ENCODE measurements around the gene KRT26. TPM values are rescaled to one million over a fixed set of nuclear protein-coding genes. Genes with fewer than 3 reads are reported as not detected.

KRT26 gene
- polyA plus RNA-seq, 1 donor (not counting 4 experiments of a cell fraction or from before 2014, with no cell fraction given): not detected

- Histone ChIP-seq H3K4me3 (ENCODE audit: control insufficient read depth in 2 of 3, extremely low read depth in 1 of 3, insufficient read depth in 2 of 3, low read depth in 1 of 3, low read length in 3 of 3) (no peak overlapping the region), H3K4me2 (ENCODE audit: control insufficient read depth, extremely low read depth, insufficient read depth, low read depth, low read length) (no peak overlapping the region), H3K27me3 (ENCODE audit: control insufficient read depth, extremely low read depth, insufficient read depth, low read length) (no peaks in the 10 kb centered on the region), H3K9me1 (ENCODE audit: control insufficient read depth, extremely low read depth, insufficient read depth, low read length) (no peaks in the 10 kb centered on the region), H4K20me1 (ENCODE audit: control insufficient read depth, extremely low read depth, insufficient read depth, low read length) (no peaks in the 10 kb centered on the region), H3K4me1 (ENCODE audit: control insufficient read depth, extremely low read depth, insufficient read depth, low read length) (no peaks in the 10 kb centered on the region), H3K79me2 (ENCODE audit: control insufficient read depth, insufficient read depth, low read length) (no peaks in the 10 kb centered on the region), H2AFZ (ENCODE audit: control insufficient read depth, low read length) (no peak overlapping the region), H3K27ac (ENCODE audit: control insufficient read depth, insufficient read depth, low read length) (no peak overlapping the region), H3K36me3 (ENCODE audit: control insufficient read depth in 2 of 2, extremely low read depth in 1 of 2, insufficient read depth in 2 of 2, low read length in 2 of 2) (no peaks in the 10 kb centered on the region), H3K9ac (ENCODE audit: control insufficient read depth, extremely low read depth, insufficient read depth, low read length) (no peak overlapping the region), H3K9me3 (ENCODE audit: control insufficient read depth, low read depth, low read length) (peaks cover 2% of the 10 kb centered on the region)
- no peak for FAIRE-seq
- dilution Hi-C loops (cut with MboI; ENCODE audit: extremely low pct_ligation_motif_present, low sequenced_read_pairs): no loop called here
- no peak for TF ChIP-seq EZH2 (IDR thresholded peaks at IDR 0.05; ENCODE audit: low read length)
- TF ChIP-seq, protein P1, sequence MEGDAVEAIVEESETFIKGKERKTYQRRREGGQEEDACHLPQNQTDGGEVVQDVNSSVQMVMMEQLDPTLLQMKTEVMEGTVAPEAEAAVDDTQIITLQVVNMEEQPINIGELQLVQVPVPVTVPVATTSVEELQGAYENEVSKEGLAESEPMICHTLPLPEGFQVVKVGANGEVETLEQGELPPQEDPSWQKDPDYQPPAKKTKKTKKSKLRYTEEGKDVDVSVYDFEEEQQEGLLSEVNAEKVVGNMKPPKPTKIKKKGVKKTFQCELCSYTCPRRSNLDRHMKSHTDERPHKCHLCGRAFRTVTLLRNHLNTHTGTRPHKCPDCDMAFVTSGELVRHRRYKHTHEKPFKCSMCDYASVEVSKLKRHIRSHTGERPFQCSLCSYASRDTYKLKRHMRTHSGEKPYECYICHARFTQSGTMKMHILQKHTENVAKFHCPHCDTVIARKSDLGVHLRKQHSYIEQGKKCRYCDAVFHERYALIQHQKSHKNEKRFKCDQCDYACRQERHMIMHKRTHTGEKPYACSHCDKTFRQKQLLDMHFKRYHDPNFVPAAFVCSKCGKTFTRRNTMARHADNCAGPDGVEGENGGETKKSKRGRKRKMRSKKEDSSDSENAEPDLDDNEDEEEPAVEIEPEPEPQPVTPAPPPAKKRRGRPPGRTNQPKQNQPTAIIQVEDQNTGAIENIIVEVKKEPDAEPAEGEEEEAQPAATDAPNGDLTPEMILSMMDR (optimal IDR thresholded peaks at IDR 0.05 in 1 of 3, IDR thresholded peaks at IDR 0.05 in 1 of 3, conservative IDR thresholded peaks at IDR 0.05 in 1 of 3; ENCODE audit: extremely low read depth in 1 of 3, insufficient read depth in 2 of 3, low read length in 3 of 3): no peak
- no peak for DNase-seq (ENCODE audit: low read depth, low spot score)
These were observed 8.2 kb downstream of the KRT26 start for GRCh38 chr17:40763752-40764151.

GRCh38 chr17:40760105-40761016 lies 11.6 kb downstream of the KRT26 start:
- Histone ChIP-seq H3K27ac (ENCODE audit: control insufficient read depth, insufficient read depth, low read length) (no peak overlapping the region), H3K9ac (ENCODE audit: control insufficient read depth, extremely low read depth, insufficient read depth, low read length) (no peak overlapping the region), H4K20me1 (ENCODE audit: control insufficient read depth, extremely low read depth, insufficient read depth, low read length) (no peaks in the 10 kb centered on the region), H2AFZ (ENCODE audit: control insufficient read depth, low read length) (no peak overlapping the region), H3K9me1 (ENCODE audit: control insufficient read depth, extremely low read depth, insufficient read depth, low read length) (no peaks in the 10 kb centered on the region), H3K4me3 (ENCODE audit: control insufficient read depth in 2 of 3, extremely low read depth in 1 of 3, insufficient read depth in 2 of 3, low read depth in 1 of 3, low read length in 3 of 3) (no peak overlapping the region), H3K27me3 (ENCODE audit: control insufficient read depth, extremely low read depth, insufficient read depth, low read length) (no peaks in the 10 kb centered on the region), H3K36me3 (ENCODE audit: control insufficient read depth in 2 of 2, extremely low read depth in 1 of 2, insufficient read depth in 2 of 2, low read length in 2 of 2) (no peaks in the 10 kb centered on the region), H3K4me1 (ENCODE audit: control insufficient read depth, extremely low read depth, insufficient read depth, low read length) (no peaks in the 10 kb centered on the region), H3K79me2 (ENCODE audit: control insufficient read depth, insufficient read depth, low read length) (no peaks in the 10 kb centered on the region), H3K9me3 (ENCODE audit: control insufficient read depth, low read depth, low read length) (peaks cover 2% of the 10 kb centered on the region), H3K4me2 (ENCODE audit: control insufficient read depth, extremely low read depth, insufficient read depth, low read depth, low read length) (no peak overlapping the region)
- FAIRE-seq: no peak
- TF ChIP-seq EZH2 (IDR thresholded peaks at IDR 0.05; ENCODE audit: low read length): no peak
- TF ChIP-seq, protein P1 (optimal IDR thresholded peaks at IDR 0.05 in 1 of 3, IDR thresholded peaks at IDR 0.05 in 1 of 3, conservative IDR thresholded peaks at IDR 0.05 in 1 of 3; ENCODE audit: extremely low read depth in 1 of 3, insufficient read depth in 2 of 3, low read length in 3 of 3): no peak
- no peak for DNase-seq (ENCODE audit: low read depth, low spot score)
- dilution Hi-C loops (cut with MboI; ENCODE audit: extremely low pct_ligation_motif_present, low sequenced_read_pairs): no loop called here

All from keratinocyte (primary cell).